Measurements from ENCODE around the gene POLDIP2.

Gene POLDIP2

GRCh38 chr17:28315846-28316705 lies 41.3 kb downstream of the POLDIP2 start:
- no peak for DNase-seq

- DNase-seq: no peak
These were observed 43.5 kb downstream of the POLDIP2 start for GRCh38 chr17:28313841-28314240.

GRCh38 chr17:28306954-28307401 lies 50.3 kb downstream of the POLDIP2 start:
- DNase-seq: no peak

GRCh38 chr17:28298449-28298848 lies 58.9 kb downstream of the POLDIP2 start:
- DNase-seq: no peak
